Vagina (tissue), 2 donors: Measurements from ENCODE around the gene FBLN7.

Experiments used
- CTCF ChIP-seq, 3 experiments: fragments of 450-650 bp in 2 of 3; fragments of 200-600 bp in 1 of 3; sonication (generic) in 1 of 3; IDR thresholded peaks; one replicate each; pipeline ENCODE4 v1.5.1; 2017 to 2019; ENCODE audit warnings: antibody characterized with exemption in 3 of 3, mild to moderate bottlenecking in 2 of 3, moderate library complexity in 2 of 3
- POLR2A ChIP-seq, 2 donors: fragments of 450-650 bp; IDR thresholded peaks; one replicate each; pipeline ENCODE4 v1.6.1; 2017; ENCODE audit warnings: antibody characterized with exemption in 2 of 2, mild to moderate bottlenecking in 2 of 2, moderate library complexity in 2 of 2
- POLR2AphosphoS5 ChIP-seq, 2 donors: sonication (generic); formaldehyde crosslinking; IDR thresholded peaks; one replicate each; pipeline ENCODE4 v1.9.0; 2017; ENCODE audit warnings: antibody characterized with exemption in 2 of 2, mild to moderate bottlenecking in 2 of 2, low read depth in 1 of 2; ENCODE audit not compliant: insufficient read depth in 1 of 2

GRCh38 chr2:112185131-112185530, 46.9 kb downstream of the FBLN7 start:
- no peak for TF ChIP-seq CTCF (IDR thresholded peaks at IDR 0.05)
- no peak for TF ChIP-seq POLR2AphosphoS5 (IDR thresholded peaks at IDR 0.05; ENCODE audit: insufficient read depth in 1 of 2, low read depth in 1 of 2)
- TF ChIP-seq POLR2A (IDR thresholded peaks at IDR 0.05), result no peak
